Coronary artery (tissue), 2 donors: ENCODE measurements around the gene TSKU.
"Not testable (repeated sequence)": the region's sequence is repeated elsewhere in the genome, so short reads cannot be mapped to it uniquely, and the experiment has no call there.

Experiments
- DNase-seq: peaks from one replicate; pipeline ENCODE4 v3.0.0-alpha.2; 2017; ENCODE audit warnings: low spot score
- H3K27ac ChIP-seq, 2 donors: fragments of 200-600 bp; sonication (generic); one replicate each; pipeline ENCODE4 v1.5.1; 2016 to 2019
- H3K4me3 ChIP-seq: fragments of 200-600 bp; sonication (generic); 2 replicates; pipeline ENCODE4 v1.5.1; 2016; ENCODE audit warnings: mild to moderate bottlenecking, moderate library complexity
- CTCF ChIP-seq: fragments of 200-600 bp; sonication (generic); IDR thresholded peaks from one replicate; pipeline ENCODE4 v1.5.1; 2019; ENCODE audit warnings: antibody characterized with exemption

The TSKU gene

GRCh38 chr11:76811259-76811658 is 28.1 kb downstream of the TSKU start:
- no peak for DNase-seq
- no peak for TF ChIP-seq CTCF
- Histone ChIP-seq H3K27ac (no peak overlapping the region), H3K4me3 (no peak overlapping the region)

GRCh38 chr11:76814414-76814813 is 31.3 kb downstream of the TSKU start:
- TF ChIP-seq CTCF, result no peak
- DNase-seq, result no peak
- Histone ChIP-seq H3K27ac (no peak overlapping the region), H3K4me3 (no peak overlapping the region)

- DNase-seq, H3K4me3 ChIP-seq, H3K27ac ChIP-seq: not testable (repeated sequence)
Measured at GRCh38 chr11:76815678-76816077, 32.5 kb downstream of the TSKU start.

- TF ChIP-seq CTCF, result no peak
- no peak overlapping the region for H3K4me3 ChIP-seq
- H3K27ac ChIP-seq, result no peak overlapping the region
- DNase-seq, result no peak
Measured at GRCh38 chr11:76820184-76820566, 37.0 kb downstream of the TSKU start.

GRCh38 chr11:76821396-76821795 is 38.2 kb downstream of the TSKU start:
- not testable (repeated sequence) for H3K27ac ChIP-seq, H3K4me3 ChIP-seq, DNase-seq

- TF ChIP-seq CTCF, result no peak
- DNase-seq, result no peak
- H3K4me3 ChIP-seq, result no peak overlapping the region
- H3K27ac ChIP-seq, result no peak overlapping the region
Measured at GRCh38 chr11:76822406-76822805, 39.2 kb downstream of the TSKU start.

- Histone ChIP-seq H3K4me3 (no peak overlapping the region), H3K27ac (peak overlapping the region in 1 of 2 donors; percentile 55)
- TF ChIP-seq CTCF, result no peak
- no peak for DNase-seq
Measured at GRCh38 chr11:76823481-76824028, 40.4 kb downstream of the TSKU start.

GRCh38 chr11:76824083-76824939 is 41.2 kb downstream of the TSKU start:
- DNase-seq, result no peak
- H3K27ac ChIP-seq, result peak overlapping the region in 1 of 2 donors; percentile 55
- no peak for TF ChIP-seq CTCF
- H3K4me3 ChIP-seq, result no peak overlapping the region
